Stimulated activated CD8-positive, alpha-beta memory T cell treated with anti-CD3 and anti-CD28 coated beads, Interleukin-7, amount 100 ng/mL, for 24 hours (primary cell): ENCODE results near the gene TPPP.

ENCODE experiments used
- DNase-seq: peaks from one replicate; pipeline ENCODE4 v3.0.0-alpha.2; 2020; ENCODE audit warnings: low read depth

TPPP gene

DNA sequence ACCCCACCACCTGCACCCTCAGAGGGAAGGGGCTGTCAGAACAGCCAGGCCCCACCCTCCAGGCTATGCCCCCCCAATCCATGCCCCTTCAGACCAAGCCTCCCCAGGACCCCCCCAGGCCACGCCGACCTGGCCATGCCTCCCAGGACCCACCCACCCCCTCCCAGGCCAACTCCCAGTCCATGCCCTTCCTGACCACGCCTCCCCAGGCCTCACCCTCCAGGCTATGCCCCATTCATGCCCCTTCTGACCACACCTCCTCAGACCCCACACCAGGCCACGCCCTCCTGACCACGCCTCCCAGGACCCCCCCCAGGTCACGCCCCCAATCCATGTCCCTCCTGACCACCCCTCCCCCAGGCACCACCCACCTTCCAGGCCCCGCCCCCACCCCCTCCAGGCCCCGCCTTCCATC, 27.6 kb downstream of the TPPP start:
- no peak for DNase-seq

DNA sequence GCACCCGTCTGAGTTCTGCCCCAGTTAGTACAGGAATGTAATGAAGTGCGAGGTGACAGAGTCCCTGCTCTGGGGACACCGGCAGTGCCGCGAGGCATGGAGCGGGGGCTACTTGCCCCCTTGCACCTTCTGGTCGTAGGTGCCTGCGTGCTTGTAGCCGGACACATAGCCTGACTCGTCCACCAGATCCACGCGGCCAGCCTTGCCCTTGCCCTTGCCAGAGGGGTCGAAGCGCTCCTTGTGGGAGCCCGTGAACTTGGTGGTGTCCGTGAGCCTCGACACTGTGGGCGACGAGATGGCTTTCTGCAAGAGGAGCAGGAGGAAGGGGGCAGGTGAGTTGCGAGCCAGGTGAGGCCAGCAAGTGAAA, 28.2 kb downstream of the TPPP start:
- DNase-seq: no peak

DNA sequence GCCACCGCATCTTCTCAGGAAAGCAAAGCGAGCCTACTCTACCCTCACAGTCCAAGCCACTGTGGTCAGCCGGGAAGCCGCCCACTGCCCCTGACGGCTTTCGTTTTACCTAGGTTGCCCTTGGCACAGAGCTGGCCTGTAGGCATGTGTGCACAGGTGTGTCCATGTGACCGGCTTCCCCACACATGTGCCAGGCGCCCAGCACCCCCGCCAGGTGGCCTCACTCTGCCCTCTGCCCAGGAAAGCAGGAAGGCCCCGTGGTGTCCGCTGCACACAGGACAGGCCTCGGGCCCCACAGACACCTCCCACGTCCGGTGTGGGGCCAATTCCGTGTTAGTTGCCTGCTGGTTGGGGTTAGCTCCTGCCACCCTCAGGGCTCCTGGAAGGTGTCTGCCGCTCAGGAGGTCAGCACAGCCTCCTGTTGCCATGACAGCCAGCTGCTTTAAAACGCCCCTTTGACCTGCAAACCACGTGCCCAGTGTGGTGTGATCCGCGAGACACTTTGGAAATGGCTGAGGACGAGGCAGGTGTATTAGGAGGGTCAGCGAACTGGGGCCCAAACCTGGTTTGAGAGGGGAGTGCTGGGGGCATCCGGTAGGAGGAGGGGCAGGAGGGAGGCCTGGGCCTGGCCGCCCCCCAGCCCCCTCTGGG, 28.7 kb downstream of the TPPP start:
- no peak for DNase-seq

DNA sequence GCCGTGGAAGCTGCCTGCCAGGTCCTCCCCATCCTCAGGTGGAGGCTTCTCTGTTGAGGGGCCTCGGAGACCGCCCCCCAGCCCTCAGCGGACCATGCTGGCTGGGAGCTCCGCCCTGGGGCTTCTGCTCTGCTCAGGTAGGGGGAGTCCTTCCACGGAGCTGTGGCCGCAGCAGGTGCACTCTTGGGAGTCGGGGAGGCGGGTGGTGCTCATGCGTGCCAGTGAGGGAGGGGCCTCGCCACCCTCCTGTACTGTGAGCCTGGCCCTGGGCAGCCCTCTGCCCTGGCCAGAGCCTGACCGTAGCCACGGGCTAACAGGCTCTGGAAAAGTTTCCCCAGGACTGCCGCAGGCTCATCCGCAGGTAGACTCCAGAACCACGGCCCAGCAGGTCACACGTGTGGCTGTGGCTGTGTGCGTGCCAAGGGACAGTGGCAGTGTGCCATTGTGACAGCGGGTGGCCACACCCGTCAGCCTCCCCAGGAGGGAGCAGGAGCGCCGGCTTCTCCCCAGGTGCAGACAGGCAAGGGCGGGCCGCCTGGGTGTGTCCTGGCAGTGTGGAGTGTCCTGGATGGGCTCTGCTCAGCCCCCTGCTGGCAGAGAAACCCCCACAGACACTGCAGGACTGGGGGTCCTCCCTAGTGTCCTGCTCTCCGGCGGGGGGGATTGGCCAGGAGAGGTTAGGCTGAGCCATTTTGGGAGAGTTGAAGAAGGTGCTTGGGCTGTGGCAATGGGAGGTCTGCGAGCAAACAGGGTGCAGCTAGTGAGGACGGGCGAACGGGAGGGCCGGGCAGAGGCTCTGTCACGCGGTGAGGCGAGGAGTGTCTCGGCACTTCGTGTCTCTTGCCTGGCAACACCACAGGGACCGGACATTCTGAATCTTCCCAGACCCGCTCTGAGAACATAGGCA, 29.5 kb downstream of the TPPP start:
- DNase-seq: no peak

DNA sequence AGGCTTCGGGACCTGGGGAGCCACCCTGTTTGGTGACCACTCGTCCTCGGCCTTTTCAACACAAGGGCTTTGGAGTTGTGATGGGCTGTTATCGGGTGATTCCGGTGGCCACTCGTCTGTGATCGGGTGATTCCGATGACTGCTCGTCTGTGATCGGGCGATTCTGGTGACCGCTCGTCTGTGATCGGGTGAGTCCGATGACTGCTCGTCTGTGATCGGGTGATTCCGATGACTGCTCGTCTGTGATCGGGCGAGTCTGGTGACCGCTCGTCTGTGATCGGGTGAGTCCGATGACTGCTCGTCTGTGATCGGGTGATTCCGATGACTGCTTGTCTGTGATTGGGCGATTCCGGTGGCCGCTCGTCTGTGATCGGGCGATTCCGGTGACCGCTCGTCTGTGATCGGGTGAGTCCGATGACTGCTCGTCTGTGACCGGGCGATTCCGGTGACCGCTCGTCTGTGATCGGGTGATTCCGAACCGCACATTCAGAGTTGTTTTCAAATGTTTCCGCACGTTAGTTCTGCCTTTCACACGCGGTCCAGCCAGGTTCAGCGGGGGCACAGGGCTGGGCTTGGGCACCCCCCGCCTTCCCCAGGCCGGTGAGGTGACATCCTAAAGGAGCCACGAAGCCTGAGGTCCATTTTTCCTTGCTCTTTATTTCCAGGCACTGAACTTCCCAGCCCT, 30.3 kb downstream of the TPPP start:
- no peak for DNase-seq

DNA sequence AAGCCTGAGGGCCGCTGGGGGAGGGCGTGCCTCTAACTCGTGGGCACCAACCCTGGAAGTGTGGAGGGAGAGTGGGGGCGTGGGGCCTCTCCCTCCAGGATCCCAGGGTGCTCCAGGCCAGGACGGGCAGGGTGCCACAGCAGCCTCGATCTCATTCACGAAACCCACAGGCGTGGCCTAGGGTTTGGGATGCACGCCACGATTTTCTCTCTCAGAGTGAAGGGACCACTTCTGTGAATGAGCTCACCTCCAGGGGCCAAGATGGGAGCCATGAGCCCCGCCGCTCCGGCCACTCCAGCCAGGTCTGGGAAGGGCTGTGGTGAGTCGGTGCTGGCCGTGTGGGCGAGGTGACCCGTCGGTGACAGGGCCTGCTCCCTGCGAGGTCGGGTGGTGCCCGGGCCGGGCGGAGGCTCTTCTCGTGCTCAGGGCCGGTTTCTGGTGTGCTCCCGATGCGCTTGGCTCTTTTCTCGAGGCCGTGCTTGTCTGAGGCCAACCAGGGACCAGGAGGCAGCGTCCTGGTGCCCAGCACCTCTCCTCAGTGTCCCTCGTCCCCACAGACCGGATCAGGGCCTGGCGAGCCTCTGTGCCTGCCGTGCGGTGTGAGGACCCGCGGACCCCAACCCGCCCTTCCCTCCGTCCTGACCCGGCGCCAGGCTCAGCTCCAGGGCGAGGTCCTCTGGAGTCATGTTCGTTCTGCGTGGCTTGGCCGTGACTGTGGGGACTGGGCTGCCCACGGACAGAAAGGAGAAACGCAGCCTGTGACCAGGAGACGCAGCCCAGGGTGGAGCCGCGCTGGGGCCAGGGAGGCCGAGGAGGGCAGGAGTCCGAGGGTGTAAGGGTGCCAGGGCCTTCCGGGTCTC, 31.0 kb downstream of the TPPP start:
- DNase-seq: no peak

DNA sequence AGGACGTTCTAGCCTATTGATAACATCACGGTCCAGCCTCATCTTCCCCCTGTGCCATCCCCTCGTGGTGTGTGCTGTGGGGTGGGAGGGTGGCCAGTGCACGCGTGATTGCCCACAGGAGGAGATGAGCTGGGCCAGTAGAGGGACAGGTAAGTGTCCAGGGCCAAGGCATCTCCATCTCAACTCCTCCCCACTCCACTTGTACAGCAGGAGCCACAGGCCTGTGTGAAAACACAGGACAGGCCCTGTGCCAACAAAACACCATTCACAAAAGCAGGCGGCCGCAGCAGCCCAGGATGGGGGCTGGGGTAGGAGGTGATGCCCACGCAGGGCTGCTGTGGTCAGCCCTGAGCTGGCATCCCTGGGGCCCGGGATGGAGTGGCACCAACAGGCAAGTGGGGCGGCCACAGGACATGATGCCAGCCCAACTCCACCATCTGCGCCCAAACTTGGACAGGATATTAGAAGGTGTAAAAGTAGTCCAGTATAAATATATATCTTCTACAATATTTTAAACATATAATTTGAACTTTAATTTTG, 32.6 kb downstream of the TPPP start:
- DNase-seq: no peak

DNA sequence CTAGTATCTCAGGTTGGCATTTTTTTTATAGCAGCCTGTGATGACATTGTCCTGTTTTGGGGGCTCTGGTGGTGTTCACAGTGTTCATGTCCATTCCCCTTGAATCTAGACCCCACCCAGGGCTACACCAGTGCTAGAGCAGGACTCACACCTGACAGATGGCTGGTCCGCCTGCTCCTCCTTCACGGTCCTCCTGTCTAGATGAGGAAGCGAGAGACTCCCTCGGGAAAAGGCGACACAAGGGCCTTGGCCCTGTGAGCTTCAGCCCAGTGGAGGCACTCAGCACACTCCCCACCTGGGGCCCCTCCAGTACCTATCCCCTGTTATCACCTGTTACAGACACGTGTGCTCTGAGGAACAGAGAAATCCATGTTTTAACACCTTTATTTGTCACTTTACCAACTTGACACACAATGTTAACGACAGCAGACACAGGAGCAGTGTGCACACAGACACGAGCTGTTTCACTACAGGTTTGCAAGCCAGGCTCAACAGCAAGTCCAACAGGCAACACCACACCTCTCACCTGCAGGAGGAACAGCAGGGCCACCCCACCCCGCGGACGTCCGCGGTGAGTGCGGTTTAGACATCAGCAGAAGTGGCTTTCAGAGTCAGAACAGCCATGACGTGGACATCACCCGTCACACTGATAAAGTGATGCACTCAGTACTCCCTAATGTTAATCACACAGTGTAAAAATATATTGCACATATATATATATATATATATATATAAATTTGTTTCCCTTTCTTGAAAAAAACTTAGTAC, 33.5 kb downstream of the TPPP start:
- DNase-seq: no peak

DNA sequence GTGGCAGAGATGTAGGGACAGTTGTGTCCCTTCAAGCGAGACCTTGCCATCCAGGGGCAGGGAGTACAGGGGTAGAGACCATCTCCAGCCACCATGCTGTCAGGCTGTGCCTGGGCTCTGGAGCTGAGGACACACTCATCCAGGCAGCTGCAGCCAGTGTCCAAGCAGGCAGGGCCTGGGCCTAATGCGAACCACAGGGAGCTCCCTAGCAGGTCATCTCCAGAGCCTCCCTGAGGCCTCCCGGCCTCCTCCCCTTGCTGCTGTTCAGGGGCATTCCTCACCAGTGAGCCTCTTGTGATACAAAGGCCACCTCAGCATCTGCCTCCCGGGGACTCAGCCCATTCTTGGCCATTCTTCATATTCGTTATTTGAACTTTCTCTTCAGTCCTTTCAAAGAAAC, 35.0 kb downstream of the TPPP start:
- no peak for DNase-seq

DNA sequence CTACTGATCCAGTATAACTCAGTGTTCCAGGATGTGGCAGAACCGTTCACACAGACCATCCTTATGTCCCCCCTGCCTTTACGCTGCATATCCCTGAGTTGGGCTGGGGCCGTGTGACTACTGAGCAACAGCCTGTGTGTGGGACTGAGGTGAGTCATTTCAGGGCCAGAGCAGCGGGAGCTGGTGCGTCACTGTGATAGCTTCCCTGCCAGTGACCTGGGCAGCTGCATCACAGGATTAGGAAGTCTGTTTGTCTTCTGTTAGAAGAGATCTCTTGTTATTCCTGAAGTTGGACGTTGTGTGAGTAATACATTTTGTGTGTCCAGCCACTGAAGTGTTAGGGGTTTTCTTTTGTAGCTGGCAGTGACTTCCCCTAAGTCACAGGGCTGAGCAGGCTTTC, 35.6 kb downstream of the TPPP start:
- DNase-seq: no peak

DNA sequence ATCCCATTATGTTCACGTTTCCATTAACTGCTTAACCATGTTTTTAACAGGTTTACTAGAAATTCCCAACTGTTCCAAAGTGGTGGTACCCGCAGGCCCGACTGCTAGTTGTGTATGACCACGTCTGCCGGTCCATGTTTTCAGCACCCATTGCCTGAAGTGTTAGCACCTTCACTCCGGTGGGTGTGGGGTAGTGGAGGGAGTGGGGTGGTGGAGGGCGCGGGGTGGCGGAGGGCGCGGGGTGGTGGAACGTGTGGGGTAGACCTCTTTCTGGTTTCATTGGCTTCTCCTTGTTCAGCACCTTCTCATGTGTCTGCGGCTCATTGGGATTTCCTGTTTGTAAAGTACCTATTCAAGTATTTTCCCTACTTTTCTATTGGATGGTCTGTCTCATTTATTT, 37.7 kb downstream of the TPPP start:
- no peak for DNase-seq

DNA sequence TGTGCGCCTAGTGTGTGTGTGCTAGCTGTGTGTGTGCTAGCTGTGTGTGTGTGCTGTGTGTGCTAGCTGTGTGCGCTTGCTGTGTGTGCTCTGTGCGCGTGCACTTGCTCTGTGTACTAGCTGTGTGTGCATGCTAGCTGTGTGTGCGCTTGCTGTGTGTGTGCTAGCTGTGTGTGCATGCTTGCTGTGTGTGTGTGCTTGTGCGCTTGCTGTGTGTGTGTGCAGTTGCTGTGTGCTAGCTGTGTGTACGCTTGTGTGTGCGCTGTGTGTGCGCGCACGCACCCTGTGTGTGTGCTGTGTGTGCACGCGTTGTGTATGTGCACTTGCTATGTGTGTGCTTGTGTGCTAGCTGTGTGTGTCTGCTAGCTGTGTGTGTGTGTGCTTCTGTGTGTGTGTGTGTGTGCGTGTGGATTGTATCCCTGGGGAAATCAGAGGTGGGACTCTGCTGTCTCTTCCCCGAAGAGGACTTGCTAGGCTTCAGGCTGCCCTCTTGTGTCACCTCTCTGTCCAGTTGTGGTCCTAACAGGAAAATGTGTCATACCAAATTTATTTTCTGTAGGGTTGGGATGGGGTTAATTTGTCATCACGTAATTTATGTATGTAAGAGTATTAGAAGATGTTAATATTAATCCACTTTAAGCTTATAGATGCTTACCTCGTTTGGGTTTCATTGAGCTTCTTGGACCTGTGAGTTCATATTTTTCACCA, 38.9 kb downstream of the TPPP start:
- no peak for DNase-seq

DNA sequence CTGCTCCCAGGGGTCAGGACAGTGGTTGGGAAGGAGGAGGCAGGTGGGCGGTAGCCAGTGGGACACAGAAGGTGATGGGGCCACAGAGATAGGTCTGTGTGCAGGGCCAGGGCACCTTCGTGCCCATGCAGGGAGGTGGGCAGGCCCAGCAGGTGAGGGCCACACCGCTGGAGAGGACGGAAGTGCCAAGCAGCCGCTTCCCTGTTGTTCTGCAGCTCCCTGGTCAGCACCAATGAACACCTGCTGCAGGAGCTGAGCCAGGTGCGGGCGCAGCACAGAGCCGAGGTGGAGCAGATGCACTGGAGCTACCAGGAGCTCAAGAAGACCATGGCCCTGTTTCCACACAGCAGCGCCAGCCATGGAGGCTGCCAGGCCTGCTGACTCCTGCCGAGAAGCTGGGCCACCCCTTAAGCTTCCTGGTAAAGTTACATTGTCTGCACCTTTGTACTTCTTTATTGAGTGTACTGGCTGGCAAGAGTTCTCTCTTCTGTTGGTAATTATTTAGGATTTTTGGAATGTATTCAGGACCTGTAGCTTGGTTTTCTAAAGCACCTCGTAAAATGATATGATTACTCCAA, 40.3 kb downstream of the TPPP start:
- DNase-seq: no peak

DNA sequence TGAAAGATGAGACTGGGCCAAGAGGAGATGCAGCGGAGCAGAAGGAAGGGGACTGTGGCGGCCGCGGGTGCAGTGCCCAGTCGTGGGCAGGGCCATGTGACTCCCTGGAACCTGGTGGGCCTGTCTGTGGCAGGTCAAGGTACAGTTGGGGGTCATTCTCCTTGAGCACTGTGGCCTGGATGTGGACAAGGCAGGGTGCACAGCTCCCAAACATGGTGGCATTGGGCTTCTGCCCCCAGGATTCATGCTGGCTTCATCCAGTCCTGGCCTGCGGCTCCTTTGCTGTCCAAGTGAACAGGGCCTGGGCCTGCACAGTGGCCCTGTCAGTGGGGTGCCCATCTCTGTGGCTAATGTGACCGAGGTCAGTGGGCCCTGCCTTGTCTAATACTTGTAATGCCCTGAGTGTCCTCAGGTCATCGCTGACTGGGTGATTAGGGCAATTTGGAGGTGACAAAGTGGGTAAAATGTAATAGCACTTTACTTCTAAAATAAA, 41.1 kb downstream of the TPPP start:
- DNase-seq: no peak

DNA sequence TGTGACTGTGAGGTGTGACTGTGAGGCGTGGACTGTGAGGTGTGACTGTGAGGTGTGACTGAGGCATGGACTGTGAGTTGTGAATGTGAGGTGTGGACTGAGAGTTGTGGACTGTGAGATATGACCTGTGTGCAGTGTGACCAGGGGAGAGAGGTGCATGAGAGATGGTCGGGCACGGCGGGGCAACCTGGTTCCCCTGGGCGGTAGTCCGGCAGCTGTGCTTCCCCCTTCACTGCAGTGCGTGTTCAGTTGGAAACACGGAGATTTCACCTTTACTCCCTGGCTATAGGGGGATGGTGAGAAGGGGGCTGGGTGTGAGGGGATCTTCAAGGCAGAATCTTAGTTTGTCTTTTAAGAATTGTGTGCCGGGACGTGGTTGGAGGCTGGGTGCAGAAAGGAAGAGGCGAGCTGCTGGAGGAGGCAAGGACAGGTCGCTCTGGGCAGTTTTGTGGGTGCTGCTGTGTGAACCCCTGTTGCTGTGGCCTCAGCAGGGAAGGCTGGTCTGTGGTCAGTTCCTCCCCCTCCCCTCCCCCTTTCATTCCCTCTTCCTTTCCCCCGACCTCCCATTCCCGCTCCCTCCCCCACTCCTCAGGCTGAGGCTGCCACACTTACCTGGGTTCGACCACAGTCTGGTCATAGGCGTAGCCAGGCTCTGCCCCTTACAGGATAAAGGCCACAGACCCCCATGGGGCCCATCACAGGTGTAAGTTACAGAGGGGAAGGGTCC, 41.7 kb downstream of the TPPP start:
- DNase-seq: no peak

DNA sequence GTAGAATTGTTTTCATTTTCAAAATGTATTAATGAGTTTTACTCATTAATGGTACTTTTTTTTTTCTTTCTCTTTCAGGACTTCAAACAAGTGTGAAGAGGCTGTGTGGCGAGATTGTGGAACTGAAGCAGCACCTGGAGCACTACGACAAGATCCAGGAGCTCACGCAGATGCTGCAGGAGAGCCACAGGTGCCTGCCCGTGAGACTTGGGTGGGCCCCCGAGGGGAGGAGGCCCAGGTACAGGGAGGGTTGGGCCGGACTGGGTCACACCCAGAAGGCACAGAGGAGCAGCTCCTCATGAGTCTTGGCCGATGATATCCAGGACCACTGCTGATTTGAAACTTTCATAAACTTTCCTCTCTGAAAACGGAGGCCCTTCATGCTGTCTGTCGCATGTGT, 45.4 kb downstream of the TPPP start:
- DNase-seq: no peak

DNA sequence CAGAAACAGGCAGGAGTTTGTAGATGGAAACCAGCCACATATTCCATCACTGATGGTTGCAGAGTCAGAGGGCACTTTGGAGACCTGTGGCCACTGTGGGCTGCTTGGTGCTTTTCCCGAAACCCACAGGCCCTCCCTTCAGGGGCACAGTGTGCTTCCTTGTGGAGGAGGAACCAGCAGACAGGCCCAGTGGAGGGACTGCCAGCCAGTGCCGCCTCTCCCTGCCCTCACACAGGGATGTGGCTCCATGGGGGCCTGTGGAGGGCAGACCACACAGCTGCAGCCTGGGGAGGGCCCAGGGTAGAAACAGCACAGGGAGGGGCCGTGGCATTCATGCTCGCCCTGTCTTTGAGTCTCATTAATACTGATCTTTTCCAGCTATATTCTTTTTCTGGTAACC, 45.8 kb downstream of the TPPP start:
- no peak for DNase-seq

DNA sequence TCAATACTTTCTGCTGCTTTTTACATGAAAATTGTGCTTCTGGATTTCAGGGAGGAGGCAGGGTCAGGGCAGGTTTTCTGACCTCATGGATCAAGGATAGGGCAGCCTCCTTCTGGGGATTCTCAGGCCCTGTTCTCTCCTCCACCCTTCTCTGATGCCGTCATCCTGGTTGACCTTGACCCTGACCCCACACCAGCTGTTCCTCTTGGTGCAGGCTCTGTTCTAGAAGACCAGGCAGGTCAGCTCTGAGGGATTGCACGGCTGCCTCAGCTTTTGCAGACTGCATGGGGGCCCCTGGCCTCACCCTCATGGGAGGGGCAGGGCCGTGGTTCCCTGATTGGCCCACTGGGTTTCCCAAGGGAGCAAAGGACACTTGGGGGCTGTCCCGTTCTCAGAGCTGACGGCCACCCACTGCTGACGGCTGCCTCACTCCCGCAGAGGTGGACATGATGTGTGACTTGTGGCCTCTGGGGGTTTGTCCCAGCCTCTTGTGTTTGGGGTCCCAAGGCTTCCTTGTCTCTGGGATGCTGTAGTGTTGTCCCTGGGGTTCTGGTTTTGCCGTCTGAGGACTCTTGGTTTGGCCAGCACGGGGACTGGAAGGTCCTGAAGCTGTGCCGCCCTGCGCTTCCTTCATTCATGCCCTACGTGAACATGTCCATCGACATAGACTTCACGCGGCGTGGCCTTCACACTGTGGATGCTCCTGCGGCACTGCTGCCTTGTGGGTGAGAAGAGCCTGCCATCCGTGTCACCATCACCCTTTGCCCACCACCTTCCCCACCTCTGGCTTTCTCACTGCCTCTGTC, 46.6 kb downstream of the TPPP start:
- DNase-seq: no peak
